HEK293 (cell line): ENCODE data around the gene PBX3.

Source experiments
- CTCF ChIA-PET: fragments of 350-600 bp; formaldehyde crosslinking; extraction: SDS; loops from one replicate; lab custom pipeline; 2021; ENCODE audit warnings: antibody characterized with exemption; lab: Yijun Ruan, JAX
- POLR2A ChIA-PET: fragments of 300-600 bp; formaldehyde crosslinking; extraction: SDS; loops from one replicate; lab custom pipeline; 2020; ENCODE audit warnings: antibody characterized with exemption, inconsistent platforms; lab: Yijun Ruan, JAX
- H3K27ac ChIP-seq: fragments of 200-500 bp; sonication (Bioruptor generic); 2 replicates; pipeline ENCODE4 v1.5.1; 2014; ENCODE audit warnings: low read depth, low read length, control low read depth, inconsistent platforms; ENCODE audit errors: extremely low read depth
- H3K36me3 ChIP-seq, 2 experiments: fragments of 200-500 bp in 1 of 2; sonication (Bioruptor generic) in 1 of 2; 1 replicate in 1 of 2; 2 replicates in 1 of 2; pipeline ENCODE4 v1.5.1; 2014 to 2017; ENCODE audit warnings: inconsistent platforms in 2 of 2, low read length in 2 of 2; ENCODE audit not compliant: control insufficient read depth in 2 of 2, insufficient read depth in 1 of 2
- H3K4me1 ChIP-seq: fragments of 200-500 bp; sonication (Bioruptor generic); 2 replicates; pipeline ENCODE4 v1.5.1; 2014; ENCODE audit warnings: mild to moderate bottlenecking, low read length, inconsistent platforms; ENCODE audit not compliant: control insufficient read depth, insufficient read depth
- H3K4me3 ChIP-seq: 2 replicates; pipeline ENCODE4 v1.5.1; 2011; ENCODE audit warnings: low read depth, mild to moderate bottlenecking, control low read depth, low read length, moderate library complexity
- H3K9me3 ChIP-seq: fragments of 200-500 bp; sonication (Bioruptor generic); 2 replicates; pipeline ENCODE4 v1.5.1; 2014; ENCODE audit warnings: low read depth, low read length, inconsistent platforms; ENCODE audit not compliant: control insufficient read depth, insufficient read depth
- BCL11A ChIP-seq: fragments of 450-650 bp; formaldehyde crosslinking; IDR thresholded peaks from 2 replicates; pipeline ENCODE4 v1.5.1; 2016; ENCODE audit warnings: low read depth, missing biosample characterization, missing genetic modification characterization
- HIC1 ChIP-seq: fragments of 450-650 bp; formaldehyde crosslinking; IDR thresholded peaks from 2 replicates; pipeline ENCODE4 v1.5.1; 2016; ENCODE audit warnings: missing biosample characterization, missing genetic modification characterization
- SP2 ChIP-seq: fragments of 450-650 bp; formaldehyde crosslinking; IDR thresholded peaks from 2 replicates; pipeline ENCODE4 v1.5.1; 2016; ENCODE audit warnings: missing biosample characterization, missing genetic modification characterization
- SP7 ChIP-seq: fragments of 450-650 bp; formaldehyde crosslinking; IDR thresholded peaks from 2 replicates; pipeline ENCODE4 v1.5.1; 2016; ENCODE audit warnings: missing biosample characterization, missing genetic modification characterization
- ZBTB17 ChIP-seq: fragments of 450-650 bp; formaldehyde crosslinking; IDR thresholded peaks from 2 replicates; pipeline ENCODE4 v1.5.1; 2016; ENCODE audit warnings: missing biosample characterization, missing genetic modification characterization
- ZBTB8A ChIP-seq: fragments of 450-650 bp; formaldehyde crosslinking; IDR thresholded peaks from 2 replicates; pipeline ENCODE4 v1.5.1; 2016; ENCODE audit warnings: missing biosample characterization, missing genetic modification characterization
- ZFP69B ChIP-seq: fragments of 450-650 bp; formaldehyde crosslinking; IDR thresholded peaks from 2 replicates; pipeline ENCODE4 v1.5.1; 2016; ENCODE audit warnings: missing biosample characterization, missing genetic modification characterization
- ZIC2 ChIP-seq: fragments of 450-650 bp; formaldehyde crosslinking; IDR thresholded peaks from 2 replicates; pipeline ENCODE4 v1.5.1; 2016; ENCODE audit warnings: missing biosample characterization, missing genetic modification characterization
- ZNF132 ChIP-seq: fragments of 450-650 bp; formaldehyde crosslinking; IDR thresholded peaks from 2 replicates; pipeline ENCODE4 v1.5.1; 2017; ENCODE audit warnings: missing biosample characterization, missing genetic modification characterization, borderline replicate concordance
- ZNF133 ChIP-seq: fragments of 450-650 bp; formaldehyde crosslinking; IDR thresholded peaks from 2 replicates; pipeline ENCODE4 v1.5.1; 2016; ENCODE audit warnings: missing biosample characterization, missing genetic modification characterization
- ZNF184 ChIP-seq: fragments of 450-650 bp; IDR thresholded peaks from 2 replicates; pipeline ENCODE4 v1.5.1; 2018; ENCODE audit warnings: missing biosample characterization, mild to moderate bottlenecking, missing genetic modification characterization
- ZNF37A ChIP-seq: fragments of 450-650 bp; IDR thresholded peaks from 2 replicates; pipeline ENCODE4 v1.5.1; 2018; ENCODE audit warnings: missing biosample characterization, missing genetic modification characterization
- ZNF426 ChIP-seq: fragments of 450-650 bp; formaldehyde crosslinking; IDR thresholded peaks from 2 replicates; pipeline ENCODE4 v1.5.1; 2017; ENCODE audit warnings: missing biosample characterization, missing genetic modification characterization, mild to moderate bottlenecking, inconsistent platforms, moderate library complexity
- ZNF48 ChIP-seq: fragments of 450-650 bp; formaldehyde crosslinking; IDR thresholded peaks from 2 replicates; pipeline ENCODE4 v1.5.1; 2016; ENCODE audit warnings: missing biosample characterization, missing genetic modification characterization
- ZNF548 ChIP-seq: fragments of 450-650 bp; formaldehyde crosslinking; IDR thresholded peaks from 2 replicates; pipeline ENCODE4 v1.5.1; 2016; ENCODE audit warnings: missing biosample characterization, missing genetic modification characterization
- ZNF660 ChIP-seq: fragments of 450-650 bp; IDR thresholded peaks from 2 replicates; pipeline ENCODE4 v1.5.1; 2018; ENCODE audit warnings: missing biosample characterization, mild to moderate bottlenecking, missing genetic modification characterization
- ZNF747 ChIP-seq: fragments of 450-650 bp; formaldehyde crosslinking; IDR thresholded peaks from 2 replicates; pipeline ENCODE4 v1.5.1; 2016; ENCODE audit warnings: missing biosample characterization, missing genetic modification characterization
- ZNF776 ChIP-seq: fragments of 450-650 bp; formaldehyde crosslinking; IDR thresholded peaks from 2 replicates; pipeline ENCODE4 v1.5.0; 2017; ENCODE audit warnings: missing biosample characterization, missing genetic modification characterization, borderline replicate concordance
- TF ChIP-seq, protein P1 (sequence below): fragments of 450-650 bp; formaldehyde crosslinking; IDR thresholded peaks from 2 replicates; pipeline ENCODE4 v1.5.1; 2016; ENCODE audit warnings: missing biosample characterization, missing genetic modification characterization
- TF ChIP-seq, protein P2 (sequence below): fragments of 450-650 bp; formaldehyde crosslinking; optimal IDR thresholded peaks from 2 replicates; pipeline ENCODE3; 2016; ENCODE audit warnings: missing biosample characterization, mild to moderate bottlenecking, missing genetic modification characterization

PBX3 gene

DNA sequence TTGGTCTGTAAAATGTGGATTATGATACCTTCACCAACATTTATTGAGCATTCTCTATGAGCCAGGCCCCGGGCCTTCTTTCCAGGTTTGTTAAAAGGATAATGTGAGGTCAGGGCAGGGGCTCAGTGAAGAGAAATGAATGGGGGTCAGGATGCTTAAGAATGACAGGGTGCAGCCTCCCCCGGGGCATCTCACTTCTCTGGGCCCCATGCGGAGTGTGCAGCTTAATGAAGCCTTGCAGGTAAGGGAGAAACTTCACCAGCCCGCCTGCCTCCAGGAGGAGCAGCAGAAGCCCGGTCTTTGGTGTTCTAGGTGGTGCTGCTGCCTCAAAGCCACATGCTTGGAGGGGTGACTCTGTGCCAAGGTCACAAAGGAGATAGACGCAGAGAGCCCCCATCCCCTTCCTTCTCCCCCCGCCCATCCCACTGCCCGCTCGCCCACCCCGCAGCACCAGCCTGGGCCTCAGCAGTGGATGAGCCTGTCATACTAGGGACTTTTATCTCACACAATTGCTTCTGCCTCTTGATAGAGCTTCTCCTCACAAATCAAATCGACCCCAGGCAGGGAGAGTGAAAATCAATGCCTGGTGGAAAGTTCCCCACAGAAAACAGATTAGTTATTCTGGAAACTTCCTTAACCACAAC is 244.8 kb downstream of the PBX3 start:
- Histone ChIP-seq H3K36me3 (no peaks in the 10 kb centered on the region), H3K4me1 (no peaks in the 10 kb centered on the region), H3K9me3 (no peaks in the 10 kb centered on the region), H3K27ac (no peak overlapping the region), H3K4me3 (no peak overlapping the region)
- ChIA-PET POLR2A (no interaction called here), CTCF (no interaction called here)
- TF ChIP-seq HIC1 (no peak), ZNF184 (tag by site-specific recombination) (no peak), ZNF48 (no peak), ZNF426 (tag by site-specific recombination) (no peak), SP2 (tag by site-specific recombination) (no peak)
- TF ChIP-seq, protein P1, sequence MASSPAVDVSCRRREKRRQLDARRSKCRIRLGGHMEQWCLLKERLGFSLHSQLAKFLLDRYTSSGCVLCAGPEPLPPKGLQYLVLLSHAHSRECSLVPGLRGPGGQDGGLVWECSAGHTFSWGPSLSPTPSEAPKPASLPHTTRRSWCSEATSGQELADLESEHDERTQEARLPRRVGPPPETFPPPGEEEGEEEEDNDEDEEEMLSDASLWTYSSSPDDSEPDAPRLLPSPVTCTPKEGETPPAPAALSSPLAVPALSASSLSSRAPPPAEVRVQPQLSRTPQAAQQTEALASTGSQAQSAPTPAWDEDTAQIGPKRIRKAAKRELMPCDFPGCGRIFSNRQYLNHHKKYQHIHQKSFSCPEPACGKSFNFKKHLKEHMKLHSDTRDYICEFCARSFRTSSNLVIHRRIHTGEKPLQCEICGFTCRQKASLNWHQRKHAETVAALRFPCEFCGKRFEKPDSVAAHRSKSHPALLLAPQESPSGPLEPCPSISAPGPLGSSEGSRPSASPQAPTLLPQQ (tag by site-specific recombination): no peak

- no peak overlapping the region for H3K27ac ChIP-seq
- H3K4me3 ChIP-seq: no peak overlapping the region
- ChIA-PET CTCF (no interaction called here), POLR2A (no interaction called here)
- H3K36me3 ChIP-seq: no peaks in the 10 kb centered on the region
- TF ChIP-seq ZNF548 (tag by site-specific recombination) (no peak), SP7 (tag by site-specific recombination) (no peak), ZBTB8A (tag by site-specific recombination) (no peak), BCL11A (no peak), ZNF660 (tag by site-specific recombination) (no peak), ZNF776 (no peak), ZNF132 (tag by site-specific recombination) (no peak), ZFP69B (tag by site-specific recombination) (no peak)
- TF ChIP-seq, protein P2, sequence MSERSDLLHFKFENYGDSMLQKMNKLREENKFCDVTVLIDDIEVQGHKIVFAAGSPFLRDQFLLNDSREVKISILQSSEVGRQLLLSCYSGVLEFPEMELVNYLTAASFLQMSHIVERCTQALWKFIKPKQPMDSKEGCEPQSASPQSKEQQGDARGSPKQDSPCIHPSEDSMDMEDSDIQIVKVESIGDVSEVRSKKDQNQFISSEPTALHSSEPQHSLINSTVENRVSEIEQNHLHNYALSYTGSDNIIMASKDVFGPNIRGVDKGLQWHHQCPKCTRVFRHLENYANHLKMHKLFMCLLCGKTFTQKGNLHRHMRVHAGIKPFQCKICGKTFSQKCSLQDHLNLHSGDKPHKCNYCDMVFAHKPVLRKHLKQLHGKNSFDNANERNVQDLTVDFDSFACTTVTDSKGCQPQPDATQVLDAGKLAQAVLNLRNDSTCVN (tag by site-specific recombination): no peak
- no peaks in the 10 kb centered on the region for H3K9me3 ChIP-seq
- H3K4me1 ChIP-seq: no peaks in the 10 kb centered on the region
Observed at GRCh38 chr9:125992557-125992956, 245.4 kb downstream of the PBX3 start.

DNA sequence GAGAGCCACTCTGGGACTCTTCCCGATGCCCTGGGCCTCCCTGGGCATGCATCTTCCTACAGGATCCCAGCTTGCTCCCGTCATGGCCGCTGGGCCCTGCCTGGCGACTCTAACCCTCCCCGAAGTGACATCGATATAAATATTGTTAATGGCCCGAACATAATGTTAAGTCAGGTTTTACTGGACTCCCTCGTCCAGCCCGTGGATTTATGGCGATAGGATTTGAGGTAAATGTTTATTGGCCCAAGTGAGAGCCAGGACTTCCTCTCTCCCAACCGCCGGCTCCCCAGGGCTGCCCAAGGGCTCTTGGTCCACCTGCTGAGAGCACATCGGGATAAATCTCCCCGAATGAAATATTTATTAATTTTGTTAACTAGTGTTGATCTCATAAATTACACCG is 246.3 kb downstream of the PBX3 start:
- CTCF ChIA-PET: no interaction called here
- TF ChIP-seq ZIC2 (tag by site-specific recombination) (0 out of 2 replicates have a peak, but pooled peaks have one; percentile 28), ZNF37A (tag by site-specific recombination) (no peak), ZBTB17 (no peak), ZNF133 (tag by site-specific recombination) (no peak), ZNF747 (tag by site-specific recombination) (no peak)
- no peaks in the 10 kb centered on the region for H3K36me3 ChIP-seq

More for the DNA sequence above, 246.3 kb downstream of the PBX3 start:
- Histone ChIP-seq H3K27ac (no peak overlapping the region), H3K9me3 (no peaks in the 10 kb centered on the region), H3K4me1 (no peaks in the 10 kb centered on the region), H3K4me3 (no peak overlapping the region)
- POLR2A ChIA-PET: no interaction called here
